ENCODE results near the gene ZNF496. TPM values are rescaled to one million over a fixed set of nuclear protein-coding genes. Genes with fewer than 3 reads are reported as not detected.

ZNF496 gene
- total RNA-seq, 2 donors from 2014 or later, result 17.2 to 24.5 TPM

DNA sequence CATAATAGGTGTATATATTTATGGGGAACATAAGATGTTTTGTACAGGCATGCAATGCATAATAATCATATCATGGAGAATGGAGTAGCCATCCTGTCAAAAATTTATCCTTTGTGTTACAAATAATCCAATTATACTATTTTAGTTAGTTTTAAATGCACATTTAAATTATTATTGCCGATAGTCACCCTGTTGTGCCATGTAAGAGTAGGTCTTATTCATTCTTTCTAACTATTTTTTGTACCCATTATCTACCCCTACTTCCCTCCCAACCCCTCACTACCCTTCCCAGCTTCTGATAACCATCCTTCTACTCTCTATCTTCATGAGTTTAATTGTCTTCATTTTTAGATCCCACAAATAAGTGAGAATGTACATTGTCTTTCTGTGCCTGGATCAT is 84.1 kb downstream of the ZNF496 start:
- H3K36me3 Mint-ChIP-seq, result peaks cover 25% of the 10 kb centered on the region
- no peak overlapping the region for H3K27ac Mint-ChIP-seq
- H3K4me3 Mint-ChIP-seq, result no peak overlapping the region
- no peaks in the 10 kb centered on the region for H3K4me1 Mint-ChIP-seq (ENCODE audit: low read depth in 2 of 2)
- no peak for DNase-seq (ENCODE audit: low spot score)
- peaks cover 6 to 20% of the 10 kb centered on the region in 2 donors for H3K27me3 Mint-ChIP-seq
- peaks cover 13% of the 10 kb centered on the region for H3K9me3 Mint-ChIP-seq
- ATAC-seq, result no peak

Other genes starting within 250 kb of the ZNF496 start
- 10 to 100 TPM; 10.5 to 11.0 TPM for gene ZNF669, start 227.5 kb downstream of the ZNF496 start, total RNA-seq
- 10 to 100 TPM; 16.2 to 25.9 TPM for gene ZNF124, start 159.8 kb downstream of the ZNF496 start, total RNA-seq
- not detected for gene VN1R5, start 75.8 kb downstream of the ZNF496 start, total RNA-seq
- gene NLRP3, start 84.3 kb upstream of the ZNF496 start, total RNA-seq, result 1 to 10 TPM; 2.3 to 3.5 TPM
- not detected for gene OR2B11, start 126.2 kb upstream of the ZNF496 start, total RNA-seq
- gene OR2C3, start 204.6 kb upstream of the ZNF496 start, total RNA-seq, result not detected
- gene GCSAML, start 217.3 kb upstream of the ZNF496 start, total RNA-seq, result 1 to 10 TPM in 1 of 2 donors, under 1 TPM in 1; 0.57 to 3.3 TPM